ENCODE results near the gene IRGC.

The IRGC gene

GRCh38 chr19:43690890-43691289, 25.0 kb upstream of the IRGC start:
- no peak for DNase-seq (ENCODE audit: low read depth in 2 of 2, low spot score in 1 of 2)

GRCh38 chr19:43691755-43692154, 24.1 kb upstream of the IRGC start:
- DNase-seq (ENCODE audit: low read depth in 2 of 2, low spot score in 1 of 2): no peak

- DNase-seq (ENCODE audit: low read depth in 2 of 2, low spot score in 1 of 2): no peak
Measured at GRCh38 chr19:43692385-43692784, 23.5 kb upstream of the IRGC start.

GRCh38 chr19:43692877-43693276, 23.0 kb upstream of the IRGC start:
- no peak for DNase-seq (ENCODE audit: low read depth in 2 of 2, low spot score in 1 of 2)

- DNase-seq (ENCODE audit: low read depth in 2 of 2, low spot score in 1 of 2): no peak
Measured at GRCh38 chr19:43694553-43694952, 21.3 kb upstream of the IRGC start.

- DNase-seq (ENCODE audit: low read depth in 2 of 2, low spot score in 1 of 2): no peak
Measured at GRCh38 chr19:43695985-43696704, 19.7 kb upstream of the IRGC start.

GRCh38 chr19:43697295-43697694, 18.6 kb upstream of the IRGC start:
- DNase-seq (ENCODE audit: low read depth in 2 of 2, low spot score in 1 of 2): no peak

- DNase-seq (ENCODE audit: low read depth in 2 of 2, low spot score in 1 of 2): no peak
Measured at GRCh38 chr19:43699506-43700394, 16.1 kb upstream of the IRGC start.

GRCh38 chr19:43700395-43701000, 15.4 kb upstream of the IRGC start:
- no peak for DNase-seq (ENCODE audit: low read depth in 2 of 2, low spot score in 1 of 2)

- no peak for DNase-seq (ENCODE audit: low read depth in 2 of 2, low spot score in 1 of 2)
Measured at GRCh38 chr19:43704002-43704705, 11.7 kb upstream of the IRGC start.

- DNase-seq (ENCODE audit: low read depth in 2 of 2, low spot score in 1 of 2): no peak
Measured at GRCh38 chr19:43705729-43706128, 10.1 kb upstream of the IRGC start.

GRCh38 chr19:43707158-43707712, 8.6 kb upstream of the IRGC start:
- no peak for DNase-seq (ENCODE audit: low read depth in 2 of 2, low spot score in 1 of 2)

GRCh38 chr19:43708716-43709115, 7.2 kb upstream of the IRGC start:
- no peak for DNase-seq (ENCODE audit: low read depth in 2 of 2, low spot score in 1 of 2)

- DNase-seq (ENCODE audit: low read depth in 2 of 2, low spot score in 1 of 2): no peak
Measured at GRCh38 chr19:43711751-43712355, 4.0 kb upstream of the IRGC start.

- DNase-seq (ENCODE audit: low read depth in 2 of 2, low spot score in 1 of 2): no peak
Measured at GRCh38 chr19:43713208-43713607, 2.7 kb upstream of the IRGC start.

- DNase-seq (ENCODE audit: low read depth in 2 of 2, low spot score in 1 of 2): no peak
Measured at GRCh38 chr19:43718627-43719377, 2.9 kb downstream of the IRGC start.

GRCh38 chr19:43719378-43719868, 3.5 kb downstream of the IRGC start:
- DNase-seq (ENCODE audit: low read depth in 2 of 2, low spot score in 1 of 2): no peak

- DNase-seq (ENCODE audit: low read depth in 2 of 2, low spot score in 1 of 2): no peak
Measured at GRCh38 chr19:43719918-43720317, 4.0 kb downstream of the IRGC start.

GRCh38 chr19:43720936-43721335, 5.1 kb downstream of the IRGC start:
- no peak for DNase-seq (ENCODE audit: low read depth in 2 of 2, low spot score in 1 of 2)

Measured in stimulated activated CD8-positive, alpha-beta memory T cell treated with anti-CD3 and anti-CD28 coated beads, Interleukin-4, amount 100 ng/mL, for 4 hours (primary cell).